Effector memory CD4-positive, alpha-beta T cell (primary cell): ENCODE measurements around the gene CLP1.

Experiments
- DNase-seq, 3 donors: peaks; one replicate each; pipeline ENCODE4 v3.0.0-alpha.2; 2020
- H3K27ac ChIP-seq: 2 replicates; pipeline ENCODE4 v1.7.0; 2013; ENCODE audit warnings: mild to moderate bottlenecking, low read length, moderate library complexity; ENCODE audit not compliant: insufficient read depth, poor library complexity, severe bottlenecking
- H3K27me3 ChIP-seq: replicated peaks from 2 replicates; pipeline ENCODE4 v1.7.0; 2013; ENCODE audit warnings: mild to moderate bottlenecking, low read length; ENCODE audit not compliant: insufficient read depth, control insufficient read depth, poor library complexity, severe bottlenecking
- H3K36me3 ChIP-seq: 2 replicates; pipeline ENCODE4 v1.7.0; 2013; ENCODE audit warnings: mild to moderate bottlenecking, low read length, moderate library complexity; ENCODE audit not compliant: control insufficient read depth, insufficient read depth
- H3K4me1 ChIP-seq: 2 replicates; pipeline ENCODE4 v1.7.0; 2013; ENCODE audit warnings: low read length, mild to moderate bottlenecking; ENCODE audit not compliant: control insufficient read depth, insufficient read depth, poor library complexity, severe bottlenecking
- H3K4me3 ChIP-seq: 2 replicates; pipeline ENCODE4 v1.7.0; 2013; ENCODE audit warnings: low read length, low read depth, mild to moderate bottlenecking; ENCODE audit not compliant: insufficient read depth, poor library complexity, severe bottlenecking
- H3K9me3 ChIP-seq: 2 replicates; pipeline ENCODE4 v1.7.0; 2013; ENCODE audit warnings: mild to moderate bottlenecking, low read length, moderate library complexity; ENCODE audit not compliant: control insufficient read depth

Gene CLP1

DNA sequence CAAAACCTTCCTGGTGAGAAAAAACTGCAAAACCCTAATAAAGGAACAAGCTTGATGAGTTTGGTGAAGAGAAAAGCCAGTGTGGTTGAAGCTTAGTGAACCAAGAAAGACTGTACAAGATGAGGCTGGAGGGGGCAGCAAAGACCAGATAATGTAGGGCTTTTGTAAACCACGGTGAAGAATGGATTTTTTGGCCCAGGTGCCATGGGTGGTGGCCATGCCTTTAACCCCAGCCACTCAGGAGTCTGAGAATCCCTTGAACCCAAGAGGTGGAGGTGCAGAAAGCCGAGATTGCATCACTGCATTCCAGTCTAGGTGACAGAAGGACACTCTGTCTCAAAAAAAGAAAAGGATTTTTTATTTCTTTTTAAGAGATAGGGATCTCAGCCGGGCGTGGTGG lies 5.3 kb downstream of the CLP1 start:
- no peak for DNase-seq

DNA sequence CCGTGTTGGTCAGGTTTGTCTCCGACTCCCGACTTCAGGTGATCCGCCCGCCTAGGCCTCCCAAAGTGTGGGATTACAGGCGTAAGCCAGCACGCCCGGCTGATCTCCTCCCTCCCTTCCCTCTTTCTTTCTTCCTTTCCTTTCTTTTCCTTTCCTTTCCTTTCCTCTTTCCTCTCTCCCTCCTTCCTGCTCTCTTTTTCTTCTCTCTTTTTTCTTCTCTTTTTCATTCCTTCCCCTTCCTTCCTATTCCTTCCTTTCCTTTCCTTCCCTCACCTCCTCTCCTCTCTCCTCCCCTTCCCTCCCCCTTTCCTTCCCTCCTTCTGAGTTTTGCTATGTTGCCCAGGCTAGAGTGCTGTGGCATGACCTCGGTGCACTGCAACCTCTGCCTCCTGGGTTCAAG lies 6.4 kb downstream of the CLP1 start:
- Histone ChIP-seq H3K27ac (no peak overlapping the region), H3K27me3 (no peaks in the 10 kb centered on the region), H3K9me3 (no peaks in the 10 kb centered on the region), H3K4me1 (peaks cover 5% of the 10 kb centered on the region), H3K36me3 (peaks cover 37% of the 10 kb centered on the region), H3K4me3 (no peak overlapping the region)
- no peak for DNase-seq

More for the DNA sequence above, 5.3 kb downstream of the CLP1 start:
- Histone ChIP-seq H3K27ac (no peak overlapping the region), H3K36me3 (peaks cover 37% of the 10 kb centered on the region), H3K4me3 (no peak overlapping the region), H3K9me3 (no peaks in the 10 kb centered on the region), H3K4me1 (peaks cover 9% of the 10 kb centered on the region), H3K27me3 (no peaks in the 10 kb centered on the region)

DNA sequence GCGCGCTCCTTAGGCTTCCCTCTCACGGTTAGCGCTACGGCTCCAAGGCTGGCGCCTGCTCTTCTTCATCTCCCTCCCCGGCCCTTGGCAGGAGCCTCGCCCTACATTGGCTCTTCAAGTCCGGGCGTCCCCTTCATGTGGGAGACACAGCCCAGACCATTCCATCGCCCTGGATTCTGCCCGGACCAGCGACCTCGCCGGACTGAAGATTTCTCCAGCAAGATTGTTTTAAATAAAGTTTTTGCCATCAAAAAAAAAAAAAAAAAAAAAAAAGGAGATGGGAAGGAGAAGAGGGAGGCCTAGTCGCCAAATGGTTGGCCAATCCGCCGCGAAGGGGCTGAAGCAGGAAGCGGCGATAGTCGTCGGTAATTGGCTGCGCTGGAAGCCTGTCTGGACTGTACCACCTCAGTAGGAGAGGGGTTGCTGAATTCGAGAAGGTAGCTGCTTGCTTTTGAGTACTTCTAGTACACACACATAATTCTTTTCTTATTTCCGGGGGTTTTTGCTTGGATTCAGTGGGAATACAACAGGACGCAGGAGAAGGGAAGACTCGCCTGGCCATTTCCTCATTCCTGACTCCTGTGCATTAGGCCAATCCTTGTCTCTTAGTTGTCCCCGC lies 9.7 kb downstream of the CLP1 start:
- peak; percentile 89 to 95 (median 93) for DNase-seq
- H3K27me3 ChIP-seq: no peaks in the 10 kb centered on the region
- peak overlapping the region; percentile 61 for H3K4me3 ChIP-seq
- H3K27ac ChIP-seq: peak overlapping the region; percentile 99
- no peaks in the 10 kb centered on the region for H3K9me3 ChIP-seq
- H3K36me3 ChIP-seq: peaks cover 15% of the 10 kb centered on the region
- peaks cover 13% of the 10 kb centered on the region for H3K4me1 ChIP-seq

DNA sequence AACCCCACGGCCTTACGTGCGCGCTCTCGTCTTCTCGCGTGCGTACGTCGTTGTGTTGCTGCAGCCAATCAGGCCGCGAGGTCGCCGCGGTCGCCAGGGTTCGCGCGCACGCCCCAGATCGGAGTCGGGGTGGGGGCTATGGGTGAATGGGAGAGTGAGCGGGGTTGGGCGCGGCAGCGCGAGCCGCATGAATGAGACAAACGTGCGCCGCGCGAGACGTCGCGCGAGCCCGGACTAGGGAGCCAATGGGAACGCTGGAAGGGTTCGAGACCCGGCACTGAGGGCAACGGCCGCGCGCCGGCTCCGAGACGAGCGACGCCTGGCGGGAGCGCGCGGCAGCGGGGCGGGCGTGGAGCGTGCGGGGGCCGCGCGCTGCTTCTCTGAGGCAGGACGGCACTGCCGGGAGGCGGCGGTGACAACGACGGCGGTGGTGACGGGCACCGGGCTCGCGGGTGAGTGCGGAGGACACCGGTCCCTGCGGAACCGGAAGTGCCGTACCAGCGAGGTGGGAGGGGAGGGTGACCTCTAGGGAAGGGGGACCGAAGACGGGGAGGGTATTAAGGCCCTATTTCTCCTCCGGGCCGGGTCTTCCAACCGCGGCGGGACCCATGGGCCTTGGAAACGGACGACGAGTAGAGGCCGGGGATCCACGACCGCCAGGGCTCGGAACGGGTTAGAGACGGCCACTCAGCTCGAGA lies 10.3 kb downstream of the CLP1 start, which contains the start of gene ZDHHC5:
TSS of gene ZDHHC5 (plus strand) at position 379 of the 698 bp plus-strand sequence. CDS start 4,977 bp downstream, outside the sequence.
- peak; percentile 99 to 100 (median 99) for DNase-seq

DNA sequence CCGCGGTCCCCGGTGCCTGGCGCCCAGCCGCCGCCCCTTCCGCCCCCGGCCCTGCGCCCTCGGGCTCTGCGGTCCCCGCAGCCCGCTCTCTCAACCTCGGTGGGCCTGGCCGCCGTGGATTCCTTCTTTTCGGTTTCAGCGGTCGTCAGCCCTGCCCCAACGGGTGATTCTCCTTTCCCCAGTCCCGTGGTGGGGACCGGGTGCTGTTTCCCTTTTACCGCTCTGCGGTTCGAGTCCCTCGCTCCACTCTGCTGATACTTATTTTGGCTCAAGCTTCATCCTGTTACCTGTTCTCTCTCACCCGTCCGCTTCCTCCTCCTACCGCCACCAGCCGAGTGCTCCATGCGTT lies 10.8 kb downstream of the CLP1 start:
- H3K27ac ChIP-seq: peak overlapping the region; percentile 99
- H3K4me3 ChIP-seq: peak overlapping the region; percentile 96
- no peaks in the 10 kb centered on the region for H3K9me3 ChIP-seq
- H3K36me3 ChIP-seq: peaks cover 20% of the 10 kb centered on the region
- H3K27me3 ChIP-seq: no peaks in the 10 kb centered on the region
- DNase-seq: peak in 2 of 3 donors; percentile 29 to 33
- peaks cover 13% of the 10 kb centered on the region for H3K4me1 ChIP-seq

More for the DNA sequence above, 10.3 kb downstream of the CLP1 start, which contains the start of gene ZDHHC5:
- Histone ChIP-seq H3K4me1 (peaks cover 13% of the 10 kb centered on the region), H3K9me3 (no peaks in the 10 kb centered on the region), H3K27ac (peak within 1 kb of the TSS; percentile 99), H3K4me3 (peak within 1 kb of the TSS; percentile 96), H3K27me3 (no peaks in the 10 kb centered on the region), H3K36me3 (peaks cover 15% of the 10 kb centered on the region)

DNA sequence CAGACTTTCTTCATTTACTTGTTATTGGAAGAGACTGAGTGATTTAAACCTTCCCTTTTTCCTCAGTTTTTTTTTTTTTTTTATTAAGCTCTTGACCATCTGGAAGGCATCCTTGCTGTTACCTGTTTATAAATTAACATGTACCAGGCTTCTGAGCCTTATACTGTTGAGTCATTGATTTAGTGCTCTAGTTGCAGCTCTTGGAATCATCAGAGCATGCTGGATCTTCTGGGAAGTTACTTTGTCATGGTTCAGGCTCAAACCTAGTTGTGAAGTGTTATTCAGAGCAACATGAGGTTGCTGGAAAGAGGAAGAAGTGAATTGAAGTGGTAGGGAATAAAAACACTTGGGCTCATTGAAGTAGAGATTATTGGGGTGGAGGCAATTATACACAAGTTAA lies 16.7 kb downstream of the CLP1 start:
- Histone ChIP-seq H3K4me3 (no peak overlapping the region), H3K27ac (no peak overlapping the region), H3K9me3 (no peaks in the 10 kb centered on the region), H3K36me3 (peaks cover 40% of the 10 kb centered on the region), H3K4me1 (peaks cover 5% of the 10 kb centered on the region), H3K27me3 (no peaks in the 10 kb centered on the region)
- DNase-seq: no peak

DNA sequence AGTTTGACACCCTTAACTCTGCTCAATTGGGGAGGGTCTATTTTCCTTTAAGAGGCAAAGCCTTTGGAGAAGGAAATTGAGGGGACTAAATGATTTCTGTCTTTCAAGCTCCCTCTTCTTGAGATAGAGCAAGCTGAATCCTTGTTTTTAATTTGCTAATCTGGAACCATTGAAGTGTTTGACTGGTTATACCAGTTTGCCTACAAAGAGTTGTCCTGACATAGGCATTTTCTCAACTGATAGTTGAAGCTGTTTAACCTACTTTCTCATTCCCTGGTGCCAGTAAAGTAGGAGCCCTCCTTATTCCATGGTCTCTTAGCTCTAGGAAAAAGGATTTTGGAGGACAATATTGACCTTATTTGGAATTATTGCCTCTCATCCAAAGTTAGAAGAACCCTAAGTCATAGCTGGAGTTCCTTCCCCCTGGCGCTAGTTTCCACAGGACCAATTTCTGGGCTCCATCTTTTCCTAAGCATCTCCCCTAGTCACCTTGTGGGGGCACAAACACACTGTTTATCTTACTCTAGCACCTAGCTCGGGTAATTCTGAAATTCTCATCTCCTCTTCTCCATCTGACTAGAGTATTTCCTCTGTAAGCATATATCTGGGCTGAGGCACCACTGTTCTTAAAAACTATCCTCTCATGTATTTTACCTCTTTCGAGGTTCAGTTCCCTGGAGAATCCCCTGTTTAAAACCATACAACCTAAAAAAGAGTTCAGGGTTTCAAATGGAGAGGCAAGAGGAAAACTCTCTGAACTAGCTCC lies 17.8 kb downstream of the CLP1 start:
- no peak overlapping the region for H3K27ac ChIP-seq
- H3K36me3 ChIP-seq: peaks cover 40% of the 10 kb centered on the region
- no peaks in the 10 kb centered on the region for H3K27me3 ChIP-seq
- H3K9me3 ChIP-seq: no peaks in the 10 kb centered on the region
- no peak overlapping the region for H3K4me3 ChIP-seq
- H3K4me1 ChIP-seq: peaks cover 1% of the 10 kb centered on the region
- no peak for DNase-seq

DNA sequence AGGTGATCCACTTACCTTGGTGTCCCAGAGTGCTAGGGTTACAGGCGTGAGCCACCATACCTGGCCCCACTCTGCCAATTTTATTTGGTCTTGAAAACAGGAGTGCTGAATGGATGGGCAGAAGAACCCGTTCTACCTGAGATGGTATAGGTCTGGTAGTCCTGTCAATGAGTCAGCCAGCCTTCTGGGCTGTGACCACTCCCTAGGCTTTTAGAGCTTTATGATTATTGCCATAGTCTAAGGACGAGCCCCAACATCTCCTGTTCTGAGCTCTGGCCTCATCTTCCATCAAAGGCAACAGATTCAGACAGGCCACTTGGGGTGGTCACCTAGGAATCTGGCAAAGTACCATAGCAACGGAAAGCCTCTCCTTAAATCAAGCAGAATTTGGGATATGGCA lies 21.8 kb downstream of the CLP1 start:
- Histone ChIP-seq H3K27me3 (no peaks in the 10 kb centered on the region), H3K9me3 (no peaks in the 10 kb centered on the region), H3K27ac (no peak overlapping the region), H3K36me3 (peaks cover 33% of the 10 kb centered on the region), H3K4me1 (peaks cover 9% of the 10 kb centered on the region), H3K4me3 (no peak overlapping the region)
- no peak for DNase-seq

DNA sequence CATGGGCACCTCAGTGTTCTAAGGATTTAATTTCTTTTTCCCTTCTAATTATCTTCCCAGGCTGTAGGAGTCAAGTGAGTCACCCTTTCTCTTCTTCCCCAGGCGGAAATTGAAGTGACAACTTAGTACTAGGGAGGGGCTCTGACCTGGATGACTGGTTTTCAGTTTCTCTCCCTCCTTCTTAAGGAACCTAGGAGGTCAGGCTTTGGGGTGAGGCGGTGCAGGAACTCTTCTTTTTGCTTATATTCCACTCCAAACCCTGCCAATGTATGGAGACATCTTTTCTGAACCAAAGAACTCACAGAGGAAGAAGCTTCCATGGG lies 23.0 kb downstream of the CLP1 start:
- peaks cover 42% of the 10 kb centered on the region for H3K36me3 ChIP-seq
- no peak for DNase-seq

DNA sequence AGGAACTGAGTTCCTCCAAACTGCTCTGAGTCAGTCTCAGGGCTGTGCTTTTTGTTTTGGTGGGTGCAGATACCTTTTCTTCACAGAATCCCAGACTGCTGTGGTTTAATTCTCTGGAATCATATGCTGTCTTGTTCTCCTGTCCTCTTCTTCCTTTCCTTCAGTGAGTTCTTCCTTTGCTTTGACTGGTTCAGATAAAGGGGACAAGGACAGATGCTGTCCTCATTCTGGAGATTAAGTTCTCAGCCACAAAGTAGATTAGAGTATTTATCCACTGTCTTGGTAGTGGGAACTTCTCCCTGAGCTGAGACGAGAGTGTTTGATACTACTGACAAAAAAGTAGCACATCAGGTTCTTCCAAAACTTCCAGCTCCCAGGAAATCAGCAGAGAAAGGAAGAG lies 23.6 kb downstream of the CLP1 start:
- peaks cover 46% of the 10 kb centered on the region for H3K36me3 ChIP-seq
- no peaks in the 10 kb centered on the region for H3K27me3 ChIP-seq
- H3K4me1 ChIP-seq: peaks cover 9% of the 10 kb centered on the region
- no peak overlapping the region for H3K27ac ChIP-seq
- no peaks in the 10 kb centered on the region for H3K9me3 ChIP-seq
- no peak overlapping the region for H3K4me3 ChIP-seq
- no peak for DNase-seq

More for the DNA sequence above, 23.0 kb downstream of the CLP1 start:
- H3K27me3 ChIP-seq: no peaks in the 10 kb centered on the region
- no peak overlapping the region for H3K27ac ChIP-seq
- H3K4me3 ChIP-seq: no peak overlapping the region
- no peaks in the 10 kb centered on the region for H3K9me3 ChIP-seq
- peaks cover 9% of the 10 kb centered on the region for H3K4me1 ChIP-seq
